ENCODE results near the gene ATP5PB. TPM values are rescaled to one million over a fixed set of nuclear protein-coding genes. Genes with fewer than 3 reads are reported as not detected.

Gene ATP5PB
- total RNA-seq, 2 donors from 2014 or later = 320 to 332 TPM

GRCh38 chr1:111484391-111485026 lies 35.2 kb downstream of the ATP5PB start:
- DNase-seq (ENCODE audit: low spot score in 2 of 2) (no peak), ATAC-seq (no peak)
- Mint-ChIP-seq H3K36me3 (no peaks in the 10 kb centered on the region), H3K9me3 (no peaks in the 10 kb centered on the region), H3K27ac (no peak overlapping the region)

DNA sequence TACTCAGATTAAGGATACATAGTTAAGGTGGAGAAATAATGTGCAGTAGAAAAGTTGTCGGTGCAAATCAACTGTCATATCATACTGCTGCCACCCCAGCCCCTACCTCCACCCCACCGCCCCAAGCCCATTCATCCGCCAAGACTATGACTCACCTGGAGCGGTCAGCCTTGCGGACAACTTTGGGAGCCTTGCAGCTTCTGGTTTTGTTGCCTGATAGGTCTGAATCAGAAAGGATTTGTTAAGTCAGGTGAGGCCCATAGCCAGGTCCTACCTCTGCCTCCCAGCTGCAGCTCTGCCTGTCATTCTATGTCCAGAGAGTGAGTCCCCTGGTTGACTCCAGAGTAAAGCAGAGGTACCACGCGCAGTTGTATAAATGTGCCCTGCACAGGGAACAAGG lies 37.2 kb downstream of the ATP5PB start:
- ATAC-seq (no peak), DNase-seq (ENCODE audit: low spot score in 2 of 2) (no peak)
- no peaks in the 10 kb centered on the region for H3K36me3 Mint-ChIP-seq
- no peaks in the 10 kb centered on the region for H3K9me3 Mint-ChIP-seq
- no peak overlapping the region for H3K27ac Mint-ChIP-seq

GRCh38 chr1:111487133-111487532 lies 37.9 kb downstream of the ATP5PB start:
- no peak for ATAC-seq
- Mint-ChIP-seq H3K9me3 (no peaks in the 10 kb centered on the region), H3K27ac (no peak overlapping the region), H3K36me3 (no peaks in the 10 kb centered on the region)
- DNase-seq (ENCODE audit: low spot score in 2 of 2) = no peak

GRCh38 chr1:111488669-111489068 lies 39.4 kb downstream of the ATP5PB start:
- Mint-ChIP-seq H3K36me3 (no peaks in the 10 kb centered on the region), H3K27ac (no peak overlapping the region), H3K9me3 (peaks cover 0 to 1% of the 10 kb centered on the region in 2 donors)
- ATAC-seq (no peak), DNase-seq (ENCODE audit: low spot score in 2 of 2) (no peak)

DNA sequence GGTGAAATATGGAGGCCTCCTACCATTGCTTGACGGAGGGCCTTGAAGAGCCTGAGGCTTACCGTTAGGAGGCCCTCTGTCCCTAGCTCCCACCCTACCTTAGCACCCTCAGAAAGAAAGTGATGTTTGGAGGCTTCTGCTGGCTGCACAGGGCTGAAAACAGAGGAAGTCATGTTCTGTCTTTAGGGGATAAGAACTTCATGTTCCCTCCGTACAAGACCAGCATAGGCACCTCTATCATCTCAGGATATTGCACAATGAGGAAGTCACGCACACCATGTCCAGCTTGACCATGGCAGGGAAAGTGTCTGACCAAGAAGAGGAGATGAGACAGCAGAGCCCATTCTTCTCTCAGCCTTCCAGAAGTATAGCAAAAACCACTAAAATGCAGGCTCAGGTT lies 40.3 kb downstream of the ATP5PB start:
- no peak for ATAC-seq
- Mint-ChIP-seq H3K36me3 (peaks cover 0 to 7% of the 10 kb centered on the region in 2 donors), H3K9me3 (peaks cover 1 to 11% of the 10 kb centered on the region in 2 donors), H3K27ac (no peak overlapping the region)
- DNase-seq (ENCODE audit: low spot score in 2 of 2) = no peak

DNA sequence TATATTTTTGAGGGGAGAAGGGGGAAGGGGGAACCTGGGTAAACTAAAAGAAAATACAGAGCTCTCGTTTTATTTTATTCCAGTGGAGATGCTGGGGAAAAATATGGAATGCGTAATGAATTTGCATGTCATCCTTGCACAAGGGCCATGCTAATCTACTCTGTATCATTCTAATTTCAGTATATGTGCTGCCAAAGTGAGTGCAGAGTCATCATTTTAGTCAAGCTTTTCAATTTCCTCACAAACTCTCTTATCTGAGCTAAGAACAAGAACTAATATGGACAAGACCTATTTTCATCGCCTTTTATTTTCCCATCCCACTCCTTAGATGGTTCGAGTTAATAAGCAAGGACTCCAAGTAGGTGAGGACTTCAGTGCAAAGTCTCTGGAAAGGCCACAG lies 41.0 kb downstream of the ATP5PB start:
- peaks cover 3 to 13% of the 10 kb centered on the region in 2 donors for H3K9me3 Mint-ChIP-seq
- H3K36me3 Mint-ChIP-seq = peaks cover 0 to 14% of the 10 kb centered on the region in 2 donors
- ATAC-seq = no peak
- H3K27ac Mint-ChIP-seq = no peak overlapping the region
- DNase-seq (ENCODE audit: low spot score in 2 of 2) = no peak

DNA sequence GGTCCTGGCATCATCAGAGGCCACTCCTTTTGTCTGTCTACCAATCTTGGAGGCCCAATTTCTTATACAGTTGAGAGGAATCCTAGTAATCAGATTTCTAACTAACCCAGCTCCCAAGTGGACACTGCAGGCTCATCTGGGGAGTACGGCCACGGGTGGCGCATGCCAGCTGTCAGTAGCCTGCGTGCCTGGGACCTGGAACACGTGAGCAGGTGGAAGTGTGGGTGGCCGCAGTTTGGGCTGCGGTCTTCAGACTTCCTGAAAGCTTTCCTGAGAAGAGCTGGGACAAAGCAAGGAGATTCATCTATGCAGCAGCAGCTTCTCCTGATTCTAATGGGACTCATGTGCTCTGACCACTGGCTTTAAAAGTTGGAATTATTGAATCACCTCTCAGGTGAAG lies 41.8 kb downstream of the ATP5PB start:
- H3K36me3 Mint-ChIP-seq = peaks cover 0 to 21% of the 10 kb centered on the region in 2 donors
- no peak overlapping the region for H3K27ac Mint-ChIP-seq
- peaks cover 6 to 17% of the 10 kb centered on the region in 2 donors for H3K9me3 Mint-ChIP-seq
- DNase-seq (ENCODE audit: low spot score in 2 of 2) (no peak), ATAC-seq (no peak)

DNA sequence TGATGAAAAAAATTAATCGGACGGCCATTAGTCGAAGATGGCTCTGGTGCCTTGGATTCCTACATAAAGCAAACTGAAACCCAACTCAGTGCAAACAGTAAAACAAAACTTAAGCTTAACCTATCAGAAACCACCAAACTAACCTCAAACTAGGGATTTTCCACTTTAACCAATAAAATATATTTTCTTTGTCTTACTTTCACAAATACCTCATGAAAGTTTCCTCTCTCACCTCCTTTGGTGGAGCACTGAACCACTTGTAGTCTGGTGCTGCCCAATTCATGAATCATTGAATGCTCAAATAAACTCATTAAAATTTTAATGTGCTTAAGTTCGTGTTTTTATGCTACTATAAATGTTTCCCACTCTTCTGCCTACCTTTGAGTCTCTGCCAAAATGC lies 47.1 kb downstream of the ATP5PB start:
- Mint-ChIP-seq H3K36me3 (peaks cover 0 to 37% of the 10 kb centered on the region in 2 donors), H3K27ac (peak overlapping the region in 1 of 2 donors; percentile 15), H3K9me3 (peaks cover 10 to 32% of the 10 kb centered on the region in 2 donors)
- ATAC-seq (peak; percentile 75 to 77), DNase-seq (ENCODE audit: low spot score in 2 of 2) (no peak)

DNA sequence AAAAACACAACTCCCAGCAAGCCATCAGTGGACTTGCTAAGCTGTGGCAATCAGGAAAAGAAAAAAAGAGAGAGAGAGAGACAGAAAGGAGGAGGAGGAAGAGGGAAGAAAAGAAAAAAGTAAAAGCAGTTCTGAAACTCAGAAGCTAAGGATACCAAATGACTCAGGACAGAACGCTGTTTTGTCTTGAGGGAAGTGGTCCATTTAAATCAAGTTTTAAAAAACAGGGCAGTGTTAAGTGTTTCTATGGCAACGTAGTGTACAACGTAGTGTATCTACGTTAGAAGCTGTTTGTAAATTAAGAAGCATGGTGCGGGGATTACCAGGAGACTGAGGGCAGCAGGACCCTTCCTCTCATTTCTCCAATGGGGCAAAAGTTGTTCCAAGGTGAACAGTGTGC lies 48.3 kb downstream of the ATP5PB start:
- Mint-ChIP-seq H3K36me3 (peaks cover 0 to 37% of the 10 kb centered on the region in 2 donors), H3K9me3 (peaks cover 10 to 32% of the 10 kb centered on the region in 2 donors), H3K27ac (peak overlapping the region; percentile 17 to 78)
- ATAC-seq (peak; percentile 73 to 87), DNase-seq (ENCODE audit: low spot score in 2 of 2) (no peak)

DNA sequence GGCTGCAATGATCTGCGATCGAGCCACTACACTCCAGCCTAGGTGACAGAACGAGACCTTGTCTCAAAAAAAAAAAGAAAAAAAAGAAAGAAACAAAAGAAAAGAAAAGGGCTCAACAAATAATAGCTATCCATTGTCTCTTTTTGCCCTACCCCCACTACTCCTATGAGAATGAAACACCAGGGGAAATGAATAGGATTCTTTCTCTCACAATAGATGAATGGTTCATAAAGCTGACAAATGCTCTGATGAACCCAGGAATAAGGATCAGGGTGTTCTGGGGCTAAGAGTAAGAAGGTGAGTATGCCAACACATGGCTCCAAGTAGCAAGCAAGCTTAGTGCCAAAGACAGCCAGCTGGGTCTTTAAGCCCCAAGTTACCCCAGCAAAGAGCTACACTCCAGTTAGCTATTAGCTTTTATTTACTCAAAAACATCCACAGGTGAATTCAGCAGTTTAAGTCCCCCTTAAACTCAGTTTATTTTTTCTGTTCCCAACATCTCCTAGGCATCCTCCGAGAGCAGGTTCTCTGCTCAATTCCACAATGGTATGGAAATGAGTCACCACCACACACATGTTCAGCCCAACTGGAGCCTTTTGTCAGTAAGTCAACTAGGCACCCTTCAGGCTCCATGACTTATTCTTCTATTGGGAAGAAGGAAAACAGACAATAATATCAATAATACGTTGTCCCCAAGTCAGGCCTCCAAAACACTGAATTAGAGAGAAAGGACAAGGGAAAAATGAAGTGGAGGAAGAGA lies 49.9 kb downstream of the ATP5PB start:
- DNase-seq (ENCODE audit: low spot score in 2 of 2) (no peak), ATAC-seq (no peak)
- H3K36me3 Mint-ChIP-seq = peaks cover 0 to 32% of the 10 kb centered on the region in 2 donors
- H3K27ac Mint-ChIP-seq = no peak overlapping the region
- peaks cover 10 to 25% of the 10 kb centered on the region in 2 donors for H3K9me3 Mint-ChIP-seq

- ATAC-seq (no peak), DNase-seq (ENCODE audit: low spot score in 2 of 2) (no peak)
- Mint-ChIP-seq H3K36me3 (peaks cover 0 to 11% of the 10 kb centered on the region in 2 donors), H3K9me3 (peaks cover 2 to 15% of the 10 kb centered on the region in 2 donors), H3K27ac (no peak overlapping the region)
Measured at GRCh38 chr1:111501645-111502044, 52.4 kb downstream of the ATP5PB start.

- no peaks in the 10 kb centered on the region for H3K36me3 Mint-ChIP-seq
- H3K27ac Mint-ChIP-seq = peak within 1 kb of the TSS in 1 of 2 donors; percentile 4
- peaks cover 0 to 9% of the 10 kb centered on the region in 2 donors for H3K9me3 Mint-ChIP-seq
- ATAC-seq = no peak
- no peak for DNase-seq (ENCODE audit: low spot score in 2 of 2)
Measured at GRCh38 chr1:111503585-111504060, 54.4 kb downstream of the ATP5PB start, which contains the start of the genes ADORA3 and TMIGD3. ADORA3 (minus strand) TSS chr1:111503633; CDS start chr1:111503354, 279 bp downstream. TMIGD3 (minus strand) TSS chr1:111503633; CDS start chr1:111503354, 279 bp downstream.

GRCh38 chr1:111504097-111504496 lies 54.8 kb downstream of the ATP5PB start:
- DNase-seq (ENCODE audit: low spot score in 2 of 2) = no peak
- Mint-ChIP-seq H3K9me3 (peaks cover 0 to 9% of the 10 kb centered on the region in 2 donors), H3K36me3 (no peaks in the 10 kb centered on the region), H3K27ac (no peak overlapping the region)
- ATAC-seq = no peak

- Mint-ChIP-seq H3K9me3 (no peaks in the 10 kb centered on the region), H3K27ac (peak overlapping the region; percentile 39 to 54), H3K36me3 (no peaks in the 10 kb centered on the region)
- peak; percentile 16 to 29 for ATAC-seq
- no peak for DNase-seq (ENCODE audit: low spot score in 2 of 2)
Measured at GRCh38 chr1:111505641-111506119, 56.4 kb downstream of the ATP5PB start.

GRCh38 chr1:111506561-111506960 lies 57.3 kb downstream of the ATP5PB start:
- Mint-ChIP-seq H3K9me3 (no peaks in the 10 kb centered on the region), H3K27ac (peak overlapping the region in 1 of 2 donors; percentile 54), H3K36me3 (no peaks in the 10 kb centered on the region)
- DNase-seq (ENCODE audit: low spot score in 2 of 2) (no peak), ATAC-seq (no peak)

- Mint-ChIP-seq H3K36me3 (no peaks in the 10 kb centered on the region), H3K9me3 (no peaks in the 10 kb centered on the region), H3K27ac (peak overlapping the region; percentile 92 to 93)
- peak; percentile 46 to 80 for DNase-seq (ENCODE audit: low spot score in 2 of 2)
- ATAC-seq = peak; percentile 60 to 76
Measured at GRCh38 chr1:111507411-111508201, 58.3 kb downstream of the ATP5PB start.

Data from activated naive CD4-positive, alpha-beta T cell treated with anti-CD3 and anti-CD28 coated beads, Interleukin-2, amount 50 U/mL, for 72 hours (primary cell).